DND-41 (cell line): ENCODE measurements around the gene FGA.

Experiments
- ATAC-seq: fragments of 200-7000 bp; cut with Tn5 transposase; 3 replicates; pipeline ENCODE4 v1.9.1; 2021; ENCODE audit warnings: low read depth; ENCODE audit not compliant: insufficient read depth
- DNase-seq: peaks from one replicate; pipeline ENCODE4 v3.0.0-alpha.2; 2020
- H2AFZ ChIP-seq: 2 replicates; pipeline ENCODE4 v1.6.0; 2012; ENCODE audit warnings: low read depth, low read length
- H3K27ac ChIP-seq: 2 replicates; pipeline ENCODE4 v1.5.1; 2012; ENCODE audit warnings: low read length, inconsistent platforms
- H3K27me3 ChIP-seq: fragments of 200-600 bp; sonication (generic); 2 replicates; pipeline ENCODE4 v1.6.0; 2012; ENCODE audit warnings: low read length, mild to moderate bottlenecking, inconsistent platforms; ENCODE audit not compliant: insufficient read depth, poor library complexity
- H3K36me3 ChIP-seq: 2 replicates; pipeline ENCODE4 v1.5.1; 2012; ENCODE audit warnings: low read length, inconsistent platforms; ENCODE audit not compliant: insufficient read depth
- H3K4me1 ChIP-seq: 2 replicates; pipeline ENCODE4 v1.5.1; 2012; ENCODE audit warnings: mild to moderate bottlenecking, low read length; ENCODE audit not compliant: insufficient read depth
- H3K4me2 ChIP-seq: 2 replicates; pipeline ENCODE4 v1.6.0; 2012; ENCODE audit warnings: mild to moderate bottlenecking, moderate library complexity, low read length, inconsistent platforms; ENCODE audit not compliant: insufficient read depth
- H3K4me3 ChIP-seq, 2 experiments: fragments of 200-600 bp in 1 of 2; shearing (Covaris generic) in 1 of 2; 2 replicates each; pipeline ENCODE4 v1.5.1; 2012 to 2016; ENCODE audit warnings: inconsistent platforms in 2 of 2, low read length in 2 of 2, mild to moderate bottlenecking in 2 of 2, low read depth in 1 of 2, moderate library complexity in 1 of 2
- H3K79me2 ChIP-seq: 2 replicates; pipeline ENCODE4 v1.6.0; 2012; ENCODE audit warnings: low read length, inconsistent platforms; ENCODE audit not compliant: insufficient read depth
- H3K9ac ChIP-seq: 2 replicates; pipeline ENCODE4 v1.6.0; 2012; ENCODE audit warnings: low read depth, mild to moderate bottlenecking, inconsistent platforms, low read length, moderate library complexity
- H3K9me3 ChIP-seq: 2 replicates; pipeline ENCODE4 v1.5.1; 2012; ENCODE audit warnings: low read length, moderate library complexity, mild to moderate bottlenecking, inconsistent platforms; ENCODE audit not compliant: insufficient read depth, severe bottlenecking
- H4K20me1 ChIP-seq: 2 replicates; pipeline ENCODE4 v1.6.0; 2012; ENCODE audit warnings: low read length; ENCODE audit not compliant: insufficient read depth
- EZH2 ChIP-seq: IDR thresholded peaks from 3 replicates; pipeline ENCODE4 v1.6.1; 2012; ENCODE audit warnings: borderline replicate concordance, low read depth, mild to moderate bottlenecking, moderate library complexity, low read length, inconsistent platforms; ENCODE audit not compliant: severe bottlenecking
- TF ChIP-seq, protein P1 (sequence below): IDR thresholded peaks from 2 replicates; pipeline ENCODE4 v1.5.1; 2012; ENCODE audit warnings: borderline replicate concordance, low read length, moderate library complexity, mild to moderate bottlenecking; ENCODE audit not compliant: poor library complexity, severe bottlenecking; ENCODE audit errors: extremely low read depth

The FGA gene

DNA sequence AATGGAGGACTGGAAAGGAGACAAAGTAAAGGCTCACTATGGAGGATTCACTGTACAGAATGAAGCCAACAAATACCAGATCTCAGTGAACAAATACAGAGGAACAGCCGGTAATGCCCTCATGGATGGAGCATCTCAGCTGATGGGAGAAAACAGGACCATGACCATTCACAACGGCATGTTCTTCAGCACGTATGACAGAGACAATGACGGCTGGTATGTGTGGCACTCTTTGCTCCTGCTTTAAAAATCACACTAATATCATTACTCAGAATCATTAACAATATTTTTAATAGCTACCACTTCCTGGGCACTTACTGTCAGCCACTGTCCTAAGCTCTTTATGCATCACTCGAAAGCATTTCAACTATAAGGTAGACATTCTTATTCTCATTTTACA is 21.0 kb downstream of the FGA start:
- H3K27me3 ChIP-seq: no peaks in the 10 kb centered on the region
- DNase-seq (no peak), ATAC-seq (no peak)
- no peak overlapping the region for H3K27ac ChIP-seq
- H3K4me2 ChIP-seq: no peak overlapping the region
- TF ChIP-seq, protein P1, sequence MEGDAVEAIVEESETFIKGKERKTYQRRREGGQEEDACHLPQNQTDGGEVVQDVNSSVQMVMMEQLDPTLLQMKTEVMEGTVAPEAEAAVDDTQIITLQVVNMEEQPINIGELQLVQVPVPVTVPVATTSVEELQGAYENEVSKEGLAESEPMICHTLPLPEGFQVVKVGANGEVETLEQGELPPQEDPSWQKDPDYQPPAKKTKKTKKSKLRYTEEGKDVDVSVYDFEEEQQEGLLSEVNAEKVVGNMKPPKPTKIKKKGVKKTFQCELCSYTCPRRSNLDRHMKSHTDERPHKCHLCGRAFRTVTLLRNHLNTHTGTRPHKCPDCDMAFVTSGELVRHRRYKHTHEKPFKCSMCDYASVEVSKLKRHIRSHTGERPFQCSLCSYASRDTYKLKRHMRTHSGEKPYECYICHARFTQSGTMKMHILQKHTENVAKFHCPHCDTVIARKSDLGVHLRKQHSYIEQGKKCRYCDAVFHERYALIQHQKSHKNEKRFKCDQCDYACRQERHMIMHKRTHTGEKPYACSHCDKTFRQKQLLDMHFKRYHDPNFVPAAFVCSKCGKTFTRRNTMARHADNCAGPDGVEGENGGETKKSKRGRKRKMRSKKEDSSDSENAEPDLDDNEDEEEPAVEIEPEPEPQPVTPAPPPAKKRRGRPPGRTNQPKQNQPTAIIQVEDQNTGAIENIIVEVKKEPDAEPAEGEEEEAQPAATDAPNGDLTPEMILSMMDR: no peak
- TF ChIP-seq EZH2: no peak
- H3K36me3 ChIP-seq: no peaks in the 10 kb centered on the region
- H2AFZ ChIP-seq: no peak overlapping the region
- no peak overlapping the region for H3K9ac ChIP-seq
- no peaks in the 10 kb centered on the region for H3K79me2 ChIP-seq
- H3K4me3 ChIP-seq: no peak overlapping the region
- H3K9me3 ChIP-seq: no peaks in the 10 kb centered on the region
- no peaks in the 10 kb centered on the region for H4K20me1 ChIP-seq
- no peaks in the 10 kb centered on the region for H3K4me1 ChIP-seq

DNA sequence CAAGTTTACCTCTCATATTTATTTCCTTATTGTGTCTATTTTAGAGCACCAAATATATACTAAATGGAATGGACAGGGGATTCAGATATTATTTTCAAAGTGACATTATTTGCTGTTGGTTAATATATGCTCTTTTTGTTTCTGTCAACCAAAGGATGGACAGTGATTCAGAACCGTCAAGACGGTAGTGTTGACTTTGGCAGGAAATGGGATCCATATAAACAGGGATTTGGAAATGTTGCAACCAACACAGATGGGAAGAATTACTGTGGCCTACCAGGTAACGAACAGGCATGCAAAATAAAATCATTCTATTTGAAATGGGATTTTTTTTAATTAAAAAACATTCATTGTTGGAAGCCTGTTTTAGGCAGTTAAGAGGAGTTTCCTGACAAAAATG is 21.5 kb downstream of the FGA start:
- Histone ChIP-seq H4K20me1 (no peaks in the 10 kb centered on the region), H3K36me3 (no peaks in the 10 kb centered on the region), H3K79me2 (no peaks in the 10 kb centered on the region), H3K9me3 (no peaks in the 10 kb centered on the region), H3K27me3 (no peaks in the 10 kb centered on the region), H3K4me3 (no peak overlapping the region), H3K9ac (no peak overlapping the region), H3K27ac (no peak overlapping the region), H3K4me2 (no peak overlapping the region), H3K4me1 (no peaks in the 10 kb centered on the region), H2AFZ (no peak overlapping the region)
- ATAC-seq: no peak
- DNase-seq: no peak
- TF ChIP-seq EZH2: no peak
- TF ChIP-seq, protein P1: no peak

DNA sequence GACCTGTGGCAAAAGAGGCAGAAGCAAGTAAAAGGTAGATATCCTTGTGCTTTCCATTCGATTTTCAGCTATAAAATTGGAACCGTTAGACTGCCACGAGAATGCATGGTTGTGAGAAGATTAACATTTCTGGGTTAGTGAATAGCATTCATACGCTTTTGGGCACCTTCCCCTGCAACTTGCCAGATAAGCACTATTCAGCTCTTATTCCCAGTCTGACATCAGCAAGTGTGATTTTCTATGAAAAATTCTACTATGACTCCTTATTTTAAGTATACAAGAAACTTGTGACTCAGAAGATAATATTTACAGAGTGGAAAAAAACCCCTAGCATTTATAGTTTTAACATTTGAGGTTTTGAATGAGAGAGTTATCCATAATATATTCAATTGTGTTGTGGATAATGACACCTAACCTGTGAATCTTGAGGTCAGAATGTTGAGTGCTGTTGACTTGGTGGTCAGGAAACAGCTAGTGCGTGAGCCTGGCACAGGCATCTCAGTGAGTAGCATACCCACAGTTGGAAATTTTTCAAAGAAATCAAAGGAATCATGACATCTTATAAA is 23.8 kb downstream of the FGA start:
- Histone ChIP-seq H3K9ac (no peak overlapping the region), H3K4me2 (no peak overlapping the region), H3K27me3 (no peaks in the 10 kb centered on the region), H3K27ac (no peak overlapping the region), H3K9me3 (no peaks in the 10 kb centered on the region), H2AFZ (no peak overlapping the region), H3K4me3 (no peak overlapping the region), H3K36me3 (no peaks in the 10 kb centered on the region), H3K79me2 (no peaks in the 10 kb centered on the region), H4K20me1 (no peaks in the 10 kb centered on the region), H3K4me1 (no peaks in the 10 kb centered on the region)
- TF ChIP-seq EZH2: no peak
- TF ChIP-seq, protein P1: no peak
- no peak for DNase-seq
- ATAC-seq: no peak

DNA sequence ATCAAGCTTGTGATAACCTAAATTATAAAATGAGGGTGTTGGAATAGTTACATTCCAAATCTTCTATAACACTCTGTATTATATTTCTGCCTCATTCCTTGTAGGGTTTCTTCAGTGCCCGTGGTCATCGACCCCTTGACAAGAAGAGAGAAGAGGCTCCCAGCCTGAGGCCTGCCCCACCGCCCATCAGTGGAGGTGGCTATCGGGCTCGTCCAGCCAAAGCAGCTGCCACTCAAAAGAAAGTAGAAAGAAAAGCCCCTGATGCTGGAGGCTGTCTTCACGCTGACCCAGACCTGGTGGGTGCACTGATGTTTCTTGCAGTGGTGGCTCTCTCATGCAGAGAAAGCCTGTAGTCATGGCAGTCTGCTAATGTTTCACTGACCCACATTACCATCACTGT is 24.8 kb downstream of the FGA start:
- Histone ChIP-seq H3K4me1 (no peaks in the 10 kb centered on the region), H3K27ac (no peak overlapping the region), H3K9ac (no peak overlapping the region), H3K4me2 (no peak overlapping the region), H3K79me2 (no peaks in the 10 kb centered on the region), H3K9me3 (no peaks in the 10 kb centered on the region), H3K27me3 (peaks cover 3% of the 10 kb centered on the region), H3K36me3 (no peaks in the 10 kb centered on the region), H4K20me1 (no peaks in the 10 kb centered on the region), H3K4me3 (no peak overlapping the region), H2AFZ (no peak overlapping the region)
- DNase-seq (no peak), ATAC-seq (no peak)
- TF ChIP-seq, protein P1: no peak
- TF ChIP-seq EZH2: no peak
